GM12801 (cell line): Measurements from ENCODE around the gene CEACAM21.

Source experiments
- TF ChIP-seq, protein P1 (sequence below): IDR thresholded peaks from one replicate; pipeline ENCODE4 v1.5.1; 2011; ENCODE audit warnings: control low read depth; ENCODE audit not compliant: insufficient read length; ENCODE audit errors: extremely low read depth

The CEACAM21 gene

DNA sequence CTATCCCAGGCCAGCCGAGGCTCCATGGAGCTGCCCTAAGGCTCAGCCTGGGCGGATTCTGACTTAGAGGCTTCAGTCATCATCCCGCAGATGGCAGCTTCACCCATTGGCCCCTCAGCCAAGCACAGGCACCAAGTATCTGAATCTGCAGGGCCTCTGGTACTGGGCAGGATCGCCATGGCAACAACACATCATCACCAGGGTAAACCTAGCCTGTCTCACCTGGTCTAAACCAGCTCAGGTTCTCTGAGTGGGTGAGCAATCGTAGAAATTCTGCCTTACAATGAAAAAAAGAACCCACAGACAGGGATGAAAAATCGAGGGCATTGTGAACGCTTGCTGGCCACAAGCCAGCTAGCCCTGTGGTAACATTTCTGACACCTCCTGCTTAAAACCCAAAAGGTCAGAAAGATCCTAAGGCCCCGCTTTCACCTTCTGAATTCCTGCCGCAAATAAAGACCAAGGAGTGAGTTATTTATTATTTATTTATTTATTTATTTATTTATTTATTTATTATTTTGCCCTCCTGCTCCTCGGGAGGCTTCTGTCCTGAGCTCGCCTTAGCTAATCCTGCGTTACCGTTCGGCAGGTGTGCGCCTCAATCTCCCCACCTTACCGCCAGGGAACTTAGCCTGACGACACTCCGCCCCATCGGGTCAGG lies 12.0 kb upstream of the CEACAM21 start:
- TF ChIP-seq, protein P1, sequence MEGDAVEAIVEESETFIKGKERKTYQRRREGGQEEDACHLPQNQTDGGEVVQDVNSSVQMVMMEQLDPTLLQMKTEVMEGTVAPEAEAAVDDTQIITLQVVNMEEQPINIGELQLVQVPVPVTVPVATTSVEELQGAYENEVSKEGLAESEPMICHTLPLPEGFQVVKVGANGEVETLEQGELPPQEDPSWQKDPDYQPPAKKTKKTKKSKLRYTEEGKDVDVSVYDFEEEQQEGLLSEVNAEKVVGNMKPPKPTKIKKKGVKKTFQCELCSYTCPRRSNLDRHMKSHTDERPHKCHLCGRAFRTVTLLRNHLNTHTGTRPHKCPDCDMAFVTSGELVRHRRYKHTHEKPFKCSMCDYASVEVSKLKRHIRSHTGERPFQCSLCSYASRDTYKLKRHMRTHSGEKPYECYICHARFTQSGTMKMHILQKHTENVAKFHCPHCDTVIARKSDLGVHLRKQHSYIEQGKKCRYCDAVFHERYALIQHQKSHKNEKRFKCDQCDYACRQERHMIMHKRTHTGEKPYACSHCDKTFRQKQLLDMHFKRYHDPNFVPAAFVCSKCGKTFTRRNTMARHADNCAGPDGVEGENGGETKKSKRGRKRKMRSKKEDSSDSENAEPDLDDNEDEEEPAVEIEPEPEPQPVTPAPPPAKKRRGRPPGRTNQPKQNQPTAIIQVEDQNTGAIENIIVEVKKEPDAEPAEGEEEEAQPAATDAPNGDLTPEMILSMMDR: no peak

GRCh38 chr19:41564515-41565378 lies 11.2 kb upstream of the CEACAM21 start:
- TF ChIP-seq, protein P1: no peak

DNA sequence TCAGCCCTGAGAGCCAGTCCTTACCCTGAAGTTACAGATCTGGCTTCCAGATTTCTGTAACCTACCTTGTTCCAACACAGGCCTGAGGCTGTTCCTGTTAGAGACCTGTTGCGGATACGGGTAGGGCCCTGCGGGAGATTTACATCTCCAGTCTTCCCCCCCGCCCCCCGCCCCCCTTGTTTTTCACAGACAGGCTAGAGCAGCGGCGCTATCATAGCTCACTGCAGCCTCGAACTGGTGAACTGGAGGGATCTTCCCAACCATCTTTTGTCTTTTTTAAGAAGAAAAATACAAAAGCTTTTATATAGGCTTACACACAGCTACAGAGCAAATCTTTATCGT lies 10.6 kb upstream of the CEACAM21 start:
- TF ChIP-seq, protein P1: no peak

DNA sequence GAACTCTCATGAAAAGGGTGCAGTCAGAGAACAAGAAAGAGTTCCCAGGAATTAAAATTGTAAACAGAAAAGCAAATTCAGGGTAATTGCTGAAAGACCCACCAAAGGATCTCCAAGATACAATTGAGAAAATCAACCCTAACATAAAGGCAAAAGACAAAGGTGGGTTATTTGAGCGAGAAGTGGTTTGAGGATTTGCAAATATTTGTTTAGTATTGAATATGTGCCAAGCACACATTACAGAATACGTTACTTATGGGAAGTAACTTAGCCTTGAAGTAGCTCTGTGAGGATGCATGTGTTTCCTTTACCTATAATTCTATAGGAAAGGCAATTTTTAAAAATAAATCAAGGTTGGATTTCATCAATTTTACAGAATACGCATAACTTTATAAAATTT lies 10.0 kb upstream of the CEACAM21 start:
- TF ChIP-seq, protein P1: no peak

GRCh38 chr19:41569481-41570150 lies 6.3 kb upstream of the CEACAM21 start:
- TF ChIP-seq, protein P1: no peak

DNA sequence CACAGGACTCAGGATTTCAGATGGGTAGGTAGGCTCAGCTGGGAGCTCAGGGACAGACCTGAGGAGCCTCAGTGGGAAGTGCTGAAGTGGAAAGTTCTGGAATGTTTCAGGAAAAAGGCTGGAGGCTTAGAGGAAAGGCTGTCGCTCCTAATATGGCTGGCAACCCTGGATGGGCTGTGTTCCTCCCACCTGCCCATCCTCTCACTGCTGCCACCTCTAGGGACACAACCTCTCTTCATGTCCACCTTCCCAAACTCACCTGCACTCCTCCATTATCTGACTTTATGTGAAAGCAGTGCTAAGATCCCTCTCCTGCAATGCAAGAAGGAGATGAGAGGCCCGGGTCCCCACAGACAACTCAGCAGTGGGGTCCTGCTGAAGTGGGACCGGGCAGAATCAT lies 5.8 kb upstream of the CEACAM21 start:
- TF ChIP-seq, protein P1: no peak

DNA sequence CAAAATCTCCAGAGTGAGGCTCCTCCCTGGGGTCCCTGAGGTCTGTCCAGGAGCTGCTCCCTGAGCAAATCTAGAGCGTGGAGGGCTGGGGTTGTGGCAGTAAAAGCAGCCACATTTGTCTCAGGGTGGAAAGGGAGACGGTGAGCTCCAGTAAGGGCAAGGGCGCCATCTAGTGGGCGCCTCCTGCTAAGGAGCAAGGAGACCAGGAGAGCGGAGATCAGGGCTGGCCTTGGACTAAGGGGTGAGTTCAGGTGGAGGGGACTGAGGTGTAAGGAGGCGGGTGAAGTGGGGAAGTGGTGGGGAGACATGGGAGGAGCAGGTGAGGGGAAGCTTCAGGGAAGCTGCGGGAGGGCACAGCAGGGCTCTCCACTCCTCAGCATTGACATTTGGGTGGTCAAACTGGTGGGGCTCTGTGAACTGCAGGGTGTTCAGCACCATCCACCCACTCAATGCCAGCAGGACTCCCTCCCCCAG lies 5.3 kb upstream of the CEACAM21 start:
- TF ChIP-seq, protein P1: peak; percentile 24
